Measurements from ENCODE around the gene NTMT2.
"Not testable (repeated sequence)": the region's sequence is repeated elsewhere in the genome, so short reads cannot be mapped to it uniquely, and the experiment has no call there.

Gene NTMT2

GRCh38 chr1:170145770-170146676, at the start of gene NTMT2:
NTMT2 (plus strand) TSS chr1:170145959; CDS start chr1:170146108, 149 bp downstream.
- no peak for DNase-seq

GRCh38 chr1:170095976-170096748, 49.6 kb upstream of the NTMT2 start:
- no peak for DNase-seq

- no peak for DNase-seq
Measured at GRCh38 chr1:170096806-170097340, 48.9 kb upstream of the NTMT2 start.

GRCh38 chr1:170097449-170097948, 48.3 kb upstream of the NTMT2 start:
- DNase-seq: no peak

- DNase-seq: not testable (repeated sequence)
Measured at GRCh38 chr1:170113140-170113539, 32.6 kb upstream of the NTMT2 start.

GRCh38 chr1:170114906-170115305, 30.9 kb upstream of the NTMT2 start:
- no peak for DNase-seq

GRCh38 chr1:170122366-170122765, 23.4 kb upstream of the NTMT2 start:
- no peak for DNase-seq

GRCh38 chr1:170125269-170125668, 20.5 kb upstream of the NTMT2 start:
- no peak for DNase-seq

GRCh38 chr1:170126696-170127095, 19.1 kb upstream of the NTMT2 start:
- DNase-seq: no peak

- no peak for DNase-seq
Measured at GRCh38 chr1:170131450-170131849, 14.3 kb upstream of the NTMT2 start.

GRCh38 chr1:170131984-170132383, 13.8 kb upstream of the NTMT2 start:
- no peak for DNase-seq

GRCh38 chr1:170133766-170134495, 11.8 kb upstream of the NTMT2 start:
- DNase-seq: peak; percentile 98

GRCh38 chr1:170134521-170134920, 11.2 kb upstream of the NTMT2 start:
- DNase-seq: no peak

GRCh38 chr1:170140371-170140770, 5.4 kb upstream of the NTMT2 start:
- DNase-seq: no peak

GRCh38 chr1:170145061-170145460, 698 bp upstream of the NTMT2 start:
- no peak for DNase-seq

GRCh38 chr1:170146720-170147263, 1.0 kb downstream of the NTMT2 start:
- no peak for DNase-seq

- no peak for DNase-seq
Measured at GRCh38 chr1:170149241-170149640, 3.5 kb downstream of the NTMT2 start.

GRCh38 chr1:170150016-170150415, 4.3 kb downstream of the NTMT2 start:
- no peak for DNase-seq

- DNase-seq: no peak
Measured at GRCh38 chr1:170150921-170151320, 5.2 kb downstream of the NTMT2 start.

GRCh38 chr1:170153417-170153816, 7.7 kb downstream of the NTMT2 start:
- no peak for DNase-seq

GRCh38 chr1:170155055-170155454, 9.3 kb downstream of the NTMT2 start:
- DNase-seq: no peak

- DNase-seq: no peak
Measured at GRCh38 chr1:170156594-170156993, 10.8 kb downstream of the NTMT2 start.

Measured in NCI-H446 treated with DMSO at 0.1 percent for 48 hours (cell line).